Stomach (tissue), 4 donors: Measurements from ENCODE around the gene ERICH3.

ENCODE experiments used
- EP300 ChIP-seq: sonication (generic); formaldehyde crosslinking; IDR thresholded peaks from one replicate; pipeline ENCODE4 v1.6.1; 2017; ENCODE audit warnings: antibody characterized with exemption
- POLR2A ChIP-seq, 4 donors: fragments of 450-650 bp; IDR thresholded peaks; one replicate each; pipeline ENCODE4 v1.6.1; 2016; ENCODE audit warnings: antibody characterized with exemption in 4 of 4, control low read depth in 2 of 4, mild to moderate bottlenecking in 1 of 4, moderate library complexity in 1 of 4
- POLR2AphosphoS5 ChIP-seq, 3 donors: sonication (generic); formaldehyde crosslinking; IDR thresholded peaks; one replicate each; pipeline ENCODE4 v1.6.1; 2016; ENCODE audit warnings: antibody characterized with exemption in 3 of 3
- TF ChIP-seq, protein P1 (sequence below), 7 experiments: fragments of 450-650 bp in 4 of 7; fragments of 200-600 bp in 3 of 7; sonication (generic) in 3 of 7; IDR thresholded peaks; one replicate each; pipeline ENCODE4 v1.5.1; 2016 to 2019; ENCODE audit warnings: antibody characterized with exemption in 7 of 7, control low read depth in 2 of 7, mild to moderate bottlenecking in 1 of 7

DNA sequence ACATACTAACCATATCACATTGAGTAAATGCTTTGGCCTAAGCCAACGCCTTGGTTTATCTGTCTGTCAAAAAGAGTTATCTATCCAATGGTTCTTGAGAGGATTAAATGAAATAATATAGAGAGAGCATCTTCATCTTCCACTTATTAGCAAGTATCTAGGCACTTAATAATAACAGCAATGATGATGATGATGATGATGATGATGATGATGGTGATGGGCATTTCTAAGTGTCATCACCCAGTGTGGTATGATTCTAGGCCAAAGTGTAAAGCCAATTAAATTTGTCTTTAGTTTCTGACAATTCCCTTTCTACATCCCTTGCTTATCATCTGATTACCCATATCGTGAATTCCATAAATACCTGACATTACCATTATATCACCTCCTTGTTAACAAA, 95.5 kb downstream of the ERICH3 start:
- TF ChIP-seq, protein P1, sequence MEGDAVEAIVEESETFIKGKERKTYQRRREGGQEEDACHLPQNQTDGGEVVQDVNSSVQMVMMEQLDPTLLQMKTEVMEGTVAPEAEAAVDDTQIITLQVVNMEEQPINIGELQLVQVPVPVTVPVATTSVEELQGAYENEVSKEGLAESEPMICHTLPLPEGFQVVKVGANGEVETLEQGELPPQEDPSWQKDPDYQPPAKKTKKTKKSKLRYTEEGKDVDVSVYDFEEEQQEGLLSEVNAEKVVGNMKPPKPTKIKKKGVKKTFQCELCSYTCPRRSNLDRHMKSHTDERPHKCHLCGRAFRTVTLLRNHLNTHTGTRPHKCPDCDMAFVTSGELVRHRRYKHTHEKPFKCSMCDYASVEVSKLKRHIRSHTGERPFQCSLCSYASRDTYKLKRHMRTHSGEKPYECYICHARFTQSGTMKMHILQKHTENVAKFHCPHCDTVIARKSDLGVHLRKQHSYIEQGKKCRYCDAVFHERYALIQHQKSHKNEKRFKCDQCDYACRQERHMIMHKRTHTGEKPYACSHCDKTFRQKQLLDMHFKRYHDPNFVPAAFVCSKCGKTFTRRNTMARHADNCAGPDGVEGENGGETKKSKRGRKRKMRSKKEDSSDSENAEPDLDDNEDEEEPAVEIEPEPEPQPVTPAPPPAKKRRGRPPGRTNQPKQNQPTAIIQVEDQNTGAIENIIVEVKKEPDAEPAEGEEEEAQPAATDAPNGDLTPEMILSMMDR (IDR thresholded peaks at IDR 0.05): no peak
- TF ChIP-seq POLR2A (IDR thresholded peaks at IDR 0.05) (no peak), POLR2AphosphoS5 (IDR thresholded peaks at IDR 0.05) (no peak), EP300 (no peak)
